ENCODE data around the gene WDR55.

GRCh38 chr5:140694276-140694675 lies 29.6 kb downstream of the WDR55 start:
- TF ChIP-seq, protein P1, sequence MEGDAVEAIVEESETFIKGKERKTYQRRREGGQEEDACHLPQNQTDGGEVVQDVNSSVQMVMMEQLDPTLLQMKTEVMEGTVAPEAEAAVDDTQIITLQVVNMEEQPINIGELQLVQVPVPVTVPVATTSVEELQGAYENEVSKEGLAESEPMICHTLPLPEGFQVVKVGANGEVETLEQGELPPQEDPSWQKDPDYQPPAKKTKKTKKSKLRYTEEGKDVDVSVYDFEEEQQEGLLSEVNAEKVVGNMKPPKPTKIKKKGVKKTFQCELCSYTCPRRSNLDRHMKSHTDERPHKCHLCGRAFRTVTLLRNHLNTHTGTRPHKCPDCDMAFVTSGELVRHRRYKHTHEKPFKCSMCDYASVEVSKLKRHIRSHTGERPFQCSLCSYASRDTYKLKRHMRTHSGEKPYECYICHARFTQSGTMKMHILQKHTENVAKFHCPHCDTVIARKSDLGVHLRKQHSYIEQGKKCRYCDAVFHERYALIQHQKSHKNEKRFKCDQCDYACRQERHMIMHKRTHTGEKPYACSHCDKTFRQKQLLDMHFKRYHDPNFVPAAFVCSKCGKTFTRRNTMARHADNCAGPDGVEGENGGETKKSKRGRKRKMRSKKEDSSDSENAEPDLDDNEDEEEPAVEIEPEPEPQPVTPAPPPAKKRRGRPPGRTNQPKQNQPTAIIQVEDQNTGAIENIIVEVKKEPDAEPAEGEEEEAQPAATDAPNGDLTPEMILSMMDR (IDR thresholded peaks at IDR 0.05; ENCODE audit: insufficient read depth, low read length, poor library complexity, severe bottlenecking) = no peak
- TF ChIP-seq EZH2phosphoT487 (conservative IDR thresholded peaks at IDR 0.05; ENCODE audit: low read length) = no peak
